Activated CD8-positive, alpha-beta T cell treated with anti-CD3 and anti-CD28 coated beads for 36 hours (primary cell): ENCODE measurements around the gene SMARCD2. TPM values are rescaled to one million over a fixed set of nuclear protein-coding genes. Genes with fewer than 3 reads are reported as not detected.
"Not testable (repeated sequence)": the region's sequence is repeated elsewhere in the genome, so short reads cannot be mapped to it uniquely, and the experiment has no call there.

ENCODE experiments used
- ATAC-seq: fragments of 200-7000 bp; cut with Tn5 transposase; one replicate; pipeline ENCODE4 v1.10.0; 2021; ENCODE audit warnings: mild to moderate bottlenecking, moderate library complexity
- CTCF ChIA-PET: fragments of 350-600 bp; sonication (Branson Sonifier 250); formaldehyde crosslinking; loops from one replicate; lab custom pipeline; 2021; ENCODE audit warnings: antibody characterized with exemption; lab: Charles Lee
- POLR2A ChIA-PET: fragments of 350-600 bp; sonication (Branson Sonifier 250); formaldehyde crosslinking; loops from one replicate; lab custom pipeline; 2021; ENCODE audit warnings: antibody characterized with exemption; lab: Charles Lee
- DNase-seq: peaks from one replicate; pipeline ENCODE4 v3.0.0-alpha.2; 2020
- H3K27ac Mint-ChIP-seq: one replicate; pipeline ENCODE4 v1.8.0; 2021; ENCODE audit warnings: mild to moderate bottlenecking, mixed read lengths
- H3K27me3 Mint-ChIP-seq: one replicate; pipeline ENCODE4 v1.8.0; 2021; ENCODE audit warnings: mixed read lengths
- H3K36me3 Mint-ChIP-seq: one replicate; pipeline ENCODE4 v1.8.0; 2021; ENCODE audit warnings: low read depth, mixed read lengths
- H3K4me1 Mint-ChIP-seq: one replicate; pipeline ENCODE4 v1.8.0; 2021; ENCODE audit warnings: low read depth, mixed read lengths
- H3K4me3 Mint-ChIP-seq: one replicate; pipeline ENCODE4 v1.8.0; 2021; ENCODE audit warnings: mild to moderate bottlenecking, moderate library complexity, mixed read lengths
- H3K9me3 Mint-ChIP-seq: one replicate; pipeline ENCODE4 v1.8.0; 2021; ENCODE audit warnings: mixed read lengths
- intact Hi-C: fragments of 100-400 bp; cut with micrococcal nuclease; formaldehyde crosslinking; loops from one replicate; pipeline ENCODE4 v1.10.0; 2022
- total RNA-seq, 2 experiments: library from RNA; stranded (reverse); gene quantifications; one replicate each; pipeline ENCODE4 v1.2.3, GENCODE V29; 2021
- TF ChIP-seq, protein P1 (sequence below): fragments of 200-600 bp; IDR thresholded peaks from one replicate; pipeline ENCODE4 v1.8.0; 2022; ENCODE audit warnings: antibody characterized with exemption, mild to moderate bottlenecking

Gene SMARCD2
- total RNA-seq, 2 experiments from 2014 or later: 99.4 to 103 TPM

DNA sequence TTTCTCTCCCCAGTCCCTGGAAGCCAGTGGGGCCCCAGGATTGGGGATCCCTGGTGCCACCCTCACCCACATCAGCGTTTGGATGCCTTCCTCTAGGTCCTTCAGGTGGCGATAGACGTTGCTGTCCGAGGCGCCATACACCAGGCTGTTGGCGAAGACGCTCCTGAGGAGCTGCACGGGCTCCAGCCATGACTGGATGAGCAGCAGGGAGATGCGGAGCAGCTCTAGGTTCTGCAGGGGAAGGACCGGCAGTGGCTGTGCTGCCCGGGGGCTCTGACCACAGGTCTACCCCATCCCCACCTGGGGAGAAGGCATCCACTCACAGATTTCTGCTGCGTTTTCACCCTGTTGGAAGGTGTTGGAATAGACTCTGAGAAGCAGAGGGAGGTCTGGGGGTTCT lies 38.2 kb upstream of the SMARCD2 start:
- ATAC-seq (no peak), DNase-seq (no peak)
- Mint-ChIP-seq H3K27me3 (no peaks in the 10 kb centered on the region), H3K4me3 (no peak overlapping the region), H3K27ac (no peak overlapping the region), H3K36me3 (no peaks in the 10 kb centered on the region), H3K9me3 (no peaks in the 10 kb centered on the region), H3K4me1 (no peaks in the 10 kb centered on the region)
- CTCF ChIA-PET: interaction anchor here (1.0 to 1.3 kb wide), 3 partner anchors 9 to 23 kb away, joined by 3 to 5 read pairs (median 4); no protein-coding TSS in a partner anchor
- TF ChIP-seq, protein P1, sequence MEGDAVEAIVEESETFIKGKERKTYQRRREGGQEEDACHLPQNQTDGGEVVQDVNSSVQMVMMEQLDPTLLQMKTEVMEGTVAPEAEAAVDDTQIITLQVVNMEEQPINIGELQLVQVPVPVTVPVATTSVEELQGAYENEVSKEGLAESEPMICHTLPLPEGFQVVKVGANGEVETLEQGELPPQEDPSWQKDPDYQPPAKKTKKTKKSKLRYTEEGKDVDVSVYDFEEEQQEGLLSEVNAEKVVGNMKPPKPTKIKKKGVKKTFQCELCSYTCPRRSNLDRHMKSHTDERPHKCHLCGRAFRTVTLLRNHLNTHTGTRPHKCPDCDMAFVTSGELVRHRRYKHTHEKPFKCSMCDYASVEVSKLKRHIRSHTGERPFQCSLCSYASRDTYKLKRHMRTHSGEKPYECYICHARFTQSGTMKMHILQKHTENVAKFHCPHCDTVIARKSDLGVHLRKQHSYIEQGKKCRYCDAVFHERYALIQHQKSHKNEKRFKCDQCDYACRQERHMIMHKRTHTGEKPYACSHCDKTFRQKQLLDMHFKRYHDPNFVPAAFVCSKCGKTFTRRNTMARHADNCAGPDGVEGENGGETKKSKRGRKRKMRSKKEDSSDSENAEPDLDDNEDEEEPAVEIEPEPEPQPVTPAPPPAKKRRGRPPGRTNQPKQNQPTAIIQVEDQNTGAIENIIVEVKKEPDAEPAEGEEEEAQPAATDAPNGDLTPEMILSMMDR: no peak
- intact Hi-C loops: no loop called here
- POLR2A ChIA-PET: no interaction called here

DNA sequence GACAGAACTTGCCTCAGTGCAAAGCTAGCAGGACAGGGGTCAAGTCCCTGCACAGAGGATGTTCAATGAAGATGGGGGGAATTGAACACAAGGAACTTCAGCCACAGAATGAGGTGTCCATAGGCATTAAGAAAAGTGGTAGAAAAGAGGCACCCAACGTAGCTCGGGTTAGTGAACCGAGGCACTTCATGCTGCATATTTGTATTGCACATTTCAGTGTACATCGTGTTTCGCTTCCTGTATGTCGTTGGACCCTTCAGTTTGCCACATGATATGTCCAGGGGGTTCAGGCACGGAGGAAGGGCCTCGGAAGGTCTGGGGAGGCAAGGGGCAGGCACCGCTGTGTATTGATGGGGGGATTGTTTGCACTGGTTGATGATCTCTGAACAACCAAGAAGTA lies 35.9 kb upstream of the SMARCD2 start:
- ATAC-seq, H3K4me1 Mint-ChIP-seq, POLR2A ChIA-PET, H3K4me3 Mint-ChIP-seq, DNase-seq, H3K27ac Mint-ChIP-seq, H3K27me3 Mint-ChIP-seq, H3K9me3 Mint-ChIP-seq, intact Hi-C loops, H3K36me3 Mint-ChIP-seq: not testable (repeated sequence)
- CTCF ChIA-PET: interaction anchor here (1.0 to 1.4 kb wide), 3 partner anchors 13 to 41 kb away, joined by 4 to 6 read pairs (median 5); no protein-coding TSS in a partner anchor

DNA sequence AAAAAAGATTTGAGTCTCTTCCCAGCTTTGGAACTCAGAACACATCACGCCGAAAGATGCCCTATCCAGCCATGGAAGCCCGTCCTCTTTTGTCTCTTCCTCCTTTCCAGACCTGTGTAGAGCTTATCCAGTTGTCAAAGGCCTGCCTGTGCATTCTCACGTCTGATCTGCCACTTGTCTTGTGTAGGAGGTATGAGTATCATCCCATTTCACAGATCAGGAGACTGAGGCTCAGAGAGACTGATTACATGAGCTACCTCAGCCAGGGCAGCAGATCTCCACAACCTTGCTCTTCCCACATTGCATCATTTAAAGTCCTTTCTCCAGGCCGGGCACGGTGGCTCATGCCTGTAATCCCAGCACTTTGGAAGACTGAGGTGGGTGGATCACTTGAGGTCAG lies 32.2 kb upstream of the SMARCD2 start:
- DNase-seq, H3K27me3 Mint-ChIP-seq, H3K4me3 Mint-ChIP-seq, POLR2A ChIA-PET, ATAC-seq, intact Hi-C loops, H3K4me1 Mint-ChIP-seq, H3K9me3 Mint-ChIP-seq, H3K36me3 Mint-ChIP-seq, H3K27ac Mint-ChIP-seq: not testable (repeated sequence)
- CTCF ChIA-PET: interaction anchor here (0.7 to 1.4 kb wide), 3 partner anchors 13 to 16 kb away, joined by 3 read pairs; no protein-coding TSS in a partner anchor

DNA sequence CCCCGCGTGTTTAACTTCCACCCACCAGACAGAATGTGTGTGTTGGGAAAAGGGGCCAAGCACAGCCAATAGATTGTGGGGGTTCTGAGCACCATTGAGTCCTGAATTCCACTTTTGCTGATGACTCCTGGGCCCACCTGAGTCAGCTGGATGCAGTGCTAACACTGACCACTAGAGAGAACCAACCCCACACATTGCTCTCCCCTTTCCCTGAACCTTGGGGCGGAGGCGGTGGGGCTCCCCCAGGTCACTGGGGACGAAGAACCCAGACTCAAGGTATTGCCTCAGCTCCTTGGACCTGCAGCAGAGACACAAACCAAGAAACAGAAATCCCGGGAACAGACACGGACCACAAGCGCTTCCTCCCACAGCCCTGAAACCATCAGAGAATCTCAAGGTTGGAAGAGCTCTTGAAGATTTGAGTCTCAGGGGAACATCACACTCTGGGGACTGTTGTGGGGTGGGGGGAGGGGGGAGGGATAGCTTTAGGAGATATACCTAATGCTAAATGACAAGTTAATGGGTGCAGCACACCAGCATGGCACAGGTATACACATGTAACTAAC lies 31.7 kb upstream of the SMARCD2 start:
- POLR2A ChIA-PET, intact Hi-C loops, DNase-seq, H3K9me3 Mint-ChIP-seq, H3K27ac Mint-ChIP-seq, H3K36me3 Mint-ChIP-seq, H3K27me3 Mint-ChIP-seq, H3K4me3 Mint-ChIP-seq, H3K4me1 Mint-ChIP-seq: not testable (repeated sequence)
- CTCF ChIA-PET: interaction anchor here (0.7 to 1.4 kb wide), 3 partner anchors 14 to 16 kb away, joined by 3 read pairs; no protein-coding TSS in a partner anchor
- ATAC-seq: peak; percentile 58

DNA sequence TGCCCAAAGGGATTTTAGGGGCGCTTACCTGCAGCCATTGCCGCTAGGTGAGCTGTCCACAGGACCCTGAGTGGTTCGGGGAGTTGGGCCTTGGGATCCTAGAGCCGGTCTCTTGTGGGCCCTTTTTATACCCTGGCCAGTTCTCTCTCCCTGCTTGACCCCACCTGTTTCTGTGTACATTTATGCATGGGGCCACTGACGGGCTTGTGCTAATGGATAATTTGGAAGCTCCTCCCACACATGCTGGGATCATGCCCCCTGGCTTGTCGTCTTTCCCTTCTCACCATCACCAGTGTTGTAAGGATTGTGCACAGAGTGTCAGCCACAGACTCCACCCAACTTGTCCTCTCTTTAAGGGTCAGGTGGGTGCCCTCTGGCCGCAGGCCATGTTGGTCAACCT lies 31.1 kb upstream of the SMARCD2 start, which contains the start of gene CSH2:
TSS of gene CSH2 (minus strand) at position 101 of the 400 bp plus-strand sequence. CDS start at position 38, 63 bp downstream.
- POLR2A ChIA-PET, H3K4me1 Mint-ChIP-seq, intact Hi-C loops: not testable (repeated sequence)

DNA sequence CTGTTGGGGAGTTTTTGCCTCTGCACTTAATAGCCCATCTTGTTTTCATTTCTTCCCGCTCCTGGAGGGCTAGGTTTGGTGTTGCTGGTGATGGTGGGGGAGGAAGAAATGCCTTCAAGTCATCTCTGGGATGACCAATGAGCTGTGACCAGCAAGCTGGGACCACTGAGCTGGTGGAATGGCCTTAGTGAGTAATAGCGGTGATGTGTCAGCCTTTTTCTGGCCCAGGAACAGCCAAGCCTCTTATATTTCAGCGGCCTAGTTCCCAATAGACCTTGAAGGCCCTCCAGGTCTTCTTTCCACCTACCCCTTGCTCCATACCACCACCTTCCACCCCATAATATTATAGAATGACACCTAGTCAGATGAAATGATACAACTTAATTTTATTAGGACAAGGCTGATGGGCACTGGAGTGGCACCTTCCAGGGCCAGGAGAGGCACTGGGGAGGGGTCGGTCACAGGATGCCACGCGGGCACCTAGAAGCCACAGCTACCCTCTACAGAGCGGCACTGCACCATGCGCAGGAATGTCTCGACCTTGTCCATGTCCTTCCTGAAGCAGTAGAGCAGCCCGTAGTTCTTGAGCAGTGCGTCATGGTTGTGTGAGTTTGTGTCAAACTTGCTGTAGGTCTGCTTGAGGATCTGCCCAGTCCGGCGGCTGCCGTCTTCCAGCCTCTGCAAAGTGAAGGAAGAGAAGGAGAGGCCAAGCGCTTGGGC lies 29.3 kb upstream of the SMARCD2 start:
- H3K36me3 Mint-ChIP-seq, DNase-seq, POLR2A ChIA-PET, H3K4me1 Mint-ChIP-seq, H3K27me3 Mint-ChIP-seq, H3K9me3 Mint-ChIP-seq, CTCF ChIA-PET, ATAC-seq, intact Hi-C loops, H3K27ac Mint-ChIP-seq, H3K4me3 Mint-ChIP-seq: not testable (repeated sequence)

More for the DNA sequence above, 31.1 kb upstream of the SMARCD2 start, which contains the start of gene CSH2:
- not testable (repeated sequence) for H3K4me3 Mint-ChIP-seq, H3K27ac Mint-ChIP-seq, H3K9me3 Mint-ChIP-seq, DNase-seq, H3K27me3 Mint-ChIP-seq, H3K36me3 Mint-ChIP-seq, ATAC-seq
- CTCF ChIA-PET: interaction anchor here (1.4 kb wide), 1 partner anchor 15 kb away, joined by 3 read pairs; no protein-coding TSS in a partner anchor

DNA sequence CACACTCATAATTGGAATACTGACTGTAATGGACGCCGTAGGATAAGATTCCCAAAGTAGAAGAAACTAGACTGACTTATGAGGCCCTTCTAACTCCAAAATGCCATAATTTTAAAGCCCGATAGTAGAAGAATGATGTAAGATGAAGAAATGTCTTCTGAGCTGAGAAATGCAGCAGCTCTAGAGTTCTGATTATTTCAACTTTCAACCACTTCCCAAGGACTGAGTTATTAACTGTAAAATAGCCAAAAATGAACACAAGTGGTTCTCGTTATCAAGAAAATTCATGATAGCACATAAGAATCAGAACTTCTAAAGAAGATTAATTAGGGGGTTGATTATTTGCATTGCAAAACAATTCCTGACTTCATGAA lies 27.8 kb upstream of the SMARCD2 start:
- H3K4me3 Mint-ChIP-seq, H3K9me3 Mint-ChIP-seq, H3K27me3 Mint-ChIP-seq, ATAC-seq, H3K4me1 Mint-ChIP-seq, H3K36me3 Mint-ChIP-seq, H3K27ac Mint-ChIP-seq, DNase-seq, intact Hi-C loops: not testable (repeated sequence)
- CTCF ChIA-PET: interaction anchor here (1.4 to 1.8 kb wide), 4 partner anchors 11 to 76 kb away, joined by 4 to 8 read pairs (median 4); no protein-coding TSS in a partner anchor
- POLR2A ChIA-PET: interaction anchor here (1.6 kb wide), 1 partner anchor 11 kb away, joined by 4 read pairs; no protein-coding TSS in a partner anchor

DNA sequence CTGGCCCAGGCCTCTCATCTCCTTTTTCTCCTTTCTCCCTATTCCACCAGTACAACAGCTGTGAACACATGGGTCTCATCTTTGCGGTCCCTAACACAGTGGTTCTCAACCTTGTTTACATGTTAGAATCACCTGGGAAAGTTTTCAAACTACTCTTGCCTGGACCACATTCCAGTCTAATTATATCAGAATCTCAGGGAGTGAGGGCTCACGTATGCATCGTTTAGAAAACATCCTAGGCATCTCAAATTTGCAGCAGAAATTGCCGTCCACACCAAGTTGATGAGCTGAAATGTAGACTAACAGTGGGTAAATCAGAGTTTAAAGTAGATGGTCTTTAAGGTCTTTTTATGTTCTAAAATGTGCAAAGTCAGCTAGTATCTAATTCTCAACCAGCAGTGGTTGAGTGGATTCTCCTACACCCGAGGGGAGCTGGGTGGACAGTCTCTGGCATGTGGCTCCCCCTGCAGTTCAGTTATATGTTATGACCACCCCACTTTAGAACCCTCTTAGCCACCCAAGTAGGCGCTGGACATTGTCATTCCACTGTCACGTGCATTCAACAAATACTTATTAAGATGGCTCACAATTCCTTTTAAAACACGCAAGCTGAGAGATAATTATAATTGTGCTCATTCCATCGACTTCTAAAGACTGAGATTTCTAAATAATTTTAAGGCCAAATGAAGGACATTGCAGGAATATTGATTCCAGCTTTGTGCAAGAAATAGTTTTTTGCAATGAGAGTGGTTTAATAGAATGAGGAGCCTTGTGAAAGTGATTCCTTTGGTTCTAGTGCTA lies 27.2 kb upstream of the SMARCD2 start:
- peak; percentile 48 for ATAC-seq
- DNase-seq, H3K4me3 Mint-ChIP-seq, H3K36me3 Mint-ChIP-seq, intact Hi-C loops, H3K4me1 Mint-ChIP-seq, H3K27ac Mint-ChIP-seq, H3K27me3 Mint-ChIP-seq, H3K9me3 Mint-ChIP-seq: not testable (repeated sequence)
- POLR2A ChIA-PET: interaction anchor here (1.6 kb wide), 1 partner anchor 10 kb away, joined by 4 read pairs; no protein-coding TSS in a partner anchor
- CTCF ChIA-PET: interaction anchor here (0.5 to 1.8 kb wide), 10 partner anchors 9 to 77 kb away, joined by 3 to 8 read pairs (median 3); no protein-coding TSS in a partner anchor

DNA sequence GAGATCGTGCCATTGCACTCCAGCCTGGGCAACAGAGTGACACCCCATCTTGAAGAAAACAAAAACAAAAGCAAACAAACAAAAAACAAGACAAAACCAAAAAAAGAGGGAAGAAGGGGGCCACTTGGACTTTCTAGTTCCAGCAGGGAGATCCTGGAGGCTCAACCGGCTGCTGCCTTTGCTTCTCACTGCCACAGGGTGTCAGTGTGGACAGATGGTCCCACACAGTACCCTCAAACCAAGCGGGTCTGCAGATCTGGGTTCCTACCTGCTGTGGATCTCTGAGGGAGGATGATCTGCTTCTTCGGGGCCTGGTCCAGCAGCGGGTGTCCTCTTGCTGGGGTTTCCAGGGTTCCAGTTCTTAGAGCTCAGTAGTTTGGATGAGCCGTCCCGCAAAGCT lies 24.1 kb upstream of the SMARCD2 start:
- H3K9me3 Mint-ChIP-seq, H3K27ac Mint-ChIP-seq, H3K4me3 Mint-ChIP-seq, H3K27me3 Mint-ChIP-seq, ATAC-seq, POLR2A ChIA-PET, H3K4me1 Mint-ChIP-seq, H3K36me3 Mint-ChIP-seq, intact Hi-C loops, DNase-seq: not testable (repeated sequence)
- CTCF ChIA-PET: interaction anchor here (0.6 to 4.6 kb wide), 24 partner anchors 12 to 441 kb away, joined by 3 to 31 read pairs (median 4); partner anchors contain the start of genes CCDC47 and GH2
